GM12874 (cell line): ENCODE measurements around the gene ATP5F1A.

Source experiments
- CTCF ChIP-seq: IDR thresholded peaks from 2 replicates; pipeline ENCODE4 v1.5.1; 2011; ENCODE audit warnings: low read depth, mild to moderate bottlenecking, control low read depth, low read length, moderate library complexity; ENCODE audit not compliant: insufficient read depth

Gene ATP5F1A

GRCh38 chr18:46110406-46110805 lies 12.3 kb upstream of the ATP5F1A start:
- no peak for TF ChIP-seq CTCF

GRCh38 chr18:46109386-46109785 lies 11.3 kb upstream of the ATP5F1A start:
- TF ChIP-seq CTCF = no peak

GRCh38 chr18:46104128-46104911 lies 6.2 kb upstream of the ATP5F1A start, which contains the start of gene HAUS1:
TSS of gene HAUS1 (plus strand) at chr18:46104385. CDS start at chr18:46104412, 27 bp downstream.
- no peak for TF ChIP-seq CTCF

GRCh38 chr18:46099463-46099862 lies 1.4 kb upstream of the ATP5F1A start:
- no peak for TF ChIP-seq CTCF

- TF ChIP-seq CTCF = no peak
Observed at GRCh38 chr18:46098616-46098933, 479 bp upstream of the ATP5F1A start.

- no peak for TF ChIP-seq CTCF
Observed at GRCh38 chr18:46097431-46097800, 680 bp downstream of the ATP5F1A start.

- no peak for TF ChIP-seq CTCF
Observed at GRCh38 chr18:46096651-46097300, 1.3 kb downstream of the ATP5F1A start.
